HCT116 (cell line): ENCODE data around the gene CMPK1.
A peak's percentile ranks its signal among the peaks of the same experiment; 100 is the strongest.

Experiments
- CEBPB ChIP-seq: IDR thresholded peaks from 2 replicates; pipeline ENCODE4 v1.6.1; 2012; ENCODE audit warnings: low read depth
- EGR1 ChIP-seq: IDR thresholded peaks from 2 replicates; pipeline ENCODE4 v1.6.1; 2012; ENCODE audit warnings: low read depth
- EZH2 ChIP-seq: fragments of 200-600 bp; sonication (generic); IDR thresholded peaks from 2 replicates; pipeline ENCODE4 v1.6.1; 2017; ENCODE audit warnings: antibody characterized with exemption, mixed run types
- POLR2A ChIP-seq: IDR thresholded peaks from 2 replicates; pipeline ENCODE4 v1.7.0; 2011; ENCODE audit warnings: borderline replicate concordance; ENCODE audit not compliant: insufficient read depth, insufficient read length; ENCODE audit errors: extremely low read depth
- POLR2AphosphoS5 ChIP-seq: IDR thresholded peaks from 2 replicates; pipeline ENCODE4 v1.6.1; 2011; ENCODE audit warnings: mild to moderate bottlenecking, low read depth, low read length, moderate library complexity
- YY1 ChIP-seq: IDR thresholded peaks from 2 replicates; pipeline ENCODE4 v1.6.1; 2011; ENCODE audit warnings: low read length, low read depth, moderate library complexity, mild to moderate bottlenecking; ENCODE audit not compliant: insufficient replicate concordance; ENCODE audit errors: extremely low read depth
- TF ChIP-seq, protein P1 (sequence below), 3 experiments: fragments of 200-600 bp in 1 of 3; sonication (generic) in 1 of 3; IDR thresholded peaks in 2 of 3; conservative IDR thresholded peaks in 1 of 3; 2 replicates each; pipeline ENCODE4 v1.5.1; 2012 to 2017; ENCODE audit warnings: low read depth in 2 of 3, low read length in 2 of 3, antibody characterized with exemption in 1 of 3, borderline replicate concordance in 1 of 3, control low read depth in 1 of 3, mild to moderate bottlenecking in 1 of 3, mixed read lengths in 1 of 3, mixed run types in 1 of 3, moderate library complexity in 1 of 3; ENCODE audit not compliant: insufficient read depth in 1 of 3

- no peak for TF ChIP-seq EGR1
- TF ChIP-seq, protein P1, sequence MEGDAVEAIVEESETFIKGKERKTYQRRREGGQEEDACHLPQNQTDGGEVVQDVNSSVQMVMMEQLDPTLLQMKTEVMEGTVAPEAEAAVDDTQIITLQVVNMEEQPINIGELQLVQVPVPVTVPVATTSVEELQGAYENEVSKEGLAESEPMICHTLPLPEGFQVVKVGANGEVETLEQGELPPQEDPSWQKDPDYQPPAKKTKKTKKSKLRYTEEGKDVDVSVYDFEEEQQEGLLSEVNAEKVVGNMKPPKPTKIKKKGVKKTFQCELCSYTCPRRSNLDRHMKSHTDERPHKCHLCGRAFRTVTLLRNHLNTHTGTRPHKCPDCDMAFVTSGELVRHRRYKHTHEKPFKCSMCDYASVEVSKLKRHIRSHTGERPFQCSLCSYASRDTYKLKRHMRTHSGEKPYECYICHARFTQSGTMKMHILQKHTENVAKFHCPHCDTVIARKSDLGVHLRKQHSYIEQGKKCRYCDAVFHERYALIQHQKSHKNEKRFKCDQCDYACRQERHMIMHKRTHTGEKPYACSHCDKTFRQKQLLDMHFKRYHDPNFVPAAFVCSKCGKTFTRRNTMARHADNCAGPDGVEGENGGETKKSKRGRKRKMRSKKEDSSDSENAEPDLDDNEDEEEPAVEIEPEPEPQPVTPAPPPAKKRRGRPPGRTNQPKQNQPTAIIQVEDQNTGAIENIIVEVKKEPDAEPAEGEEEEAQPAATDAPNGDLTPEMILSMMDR (IDR thresholded peaks at IDR 0.05 in 2 of 3, conservative IDR thresholded peaks at IDR 0.05 in 1 of 3; ENCODE audit: borderline replicate concordance in 1 of 3, insufficient read depth in 1 of 3, low read depth in 2 of 3, low read length in 2 of 3) = no peak
- no peak for TF ChIP-seq EZH2
- TF ChIP-seq CEBPB = no peak
- peak; percentile 37 for TF ChIP-seq YY1
- peak; percentile 87 for TF ChIP-seq POLR2A
- TF ChIP-seq POLR2AphosphoS5 = peak; percentile 89
Measured at GRCh38 chr1:47333578-47333921, at the start of gene CMPK1.
